Bronchial epithelial cell (primary cell): Measurements from ENCODE around the gene CACNG7. TPM values are rescaled to one million over a fixed set of nuclear protein-coding genes. Genes with fewer than 3 reads are reported as not detected.

Experiments used
- DNase-seq: peaks from one replicate; pipeline ENCODE4 v3.0.0-alpha.2; 2010; ENCODE audit warnings: low read depth
- FAIRE-seq: peaks from 2 replicates; lab custom pipeline; 2011; peaks lifted over from hg19 to GRCh38; lab: Jason Lieb, UNC
- H3K27me3 ChIP-seq: 2 replicates; pipeline ENCODE4 v1.5.1; 2011; ENCODE audit warnings: low read length; ENCODE audit not compliant: control insufficient read depth, insufficient read depth
- H3K36me3 ChIP-seq: 2 replicates; pipeline ENCODE4 v1.5.1; 2011; ENCODE audit warnings: low read length; ENCODE audit not compliant: control insufficient read depth, insufficient read depth
- H3K4me3 ChIP-seq: 2 replicates; pipeline ENCODE4 v1.5.1; 2011; ENCODE audit warnings: mild to moderate bottlenecking, low read depth, low read length, control low read depth
- total RNA-seq: library from RNA; depleted of rRNA; stranded (reverse); fragments of >200 nt; gene quantifications from 2 replicates; pipeline ENCODE4 v1.2.1, GENCODE V29; 2014
- TF ChIP-seq, protein P1 (sequence below): IDR thresholded peaks from 2 replicates; pipeline ENCODE4 v1.5.1; 2011; ENCODE audit warnings: mild to moderate bottlenecking, moderate library complexity, low read length, control low read depth, inconsistent platforms; ENCODE audit not compliant: insufficient read depth, severe bottlenecking

CACNG7 gene
- total RNA-seq, 1 donor from 2014 or later, result not detected

DNA sequence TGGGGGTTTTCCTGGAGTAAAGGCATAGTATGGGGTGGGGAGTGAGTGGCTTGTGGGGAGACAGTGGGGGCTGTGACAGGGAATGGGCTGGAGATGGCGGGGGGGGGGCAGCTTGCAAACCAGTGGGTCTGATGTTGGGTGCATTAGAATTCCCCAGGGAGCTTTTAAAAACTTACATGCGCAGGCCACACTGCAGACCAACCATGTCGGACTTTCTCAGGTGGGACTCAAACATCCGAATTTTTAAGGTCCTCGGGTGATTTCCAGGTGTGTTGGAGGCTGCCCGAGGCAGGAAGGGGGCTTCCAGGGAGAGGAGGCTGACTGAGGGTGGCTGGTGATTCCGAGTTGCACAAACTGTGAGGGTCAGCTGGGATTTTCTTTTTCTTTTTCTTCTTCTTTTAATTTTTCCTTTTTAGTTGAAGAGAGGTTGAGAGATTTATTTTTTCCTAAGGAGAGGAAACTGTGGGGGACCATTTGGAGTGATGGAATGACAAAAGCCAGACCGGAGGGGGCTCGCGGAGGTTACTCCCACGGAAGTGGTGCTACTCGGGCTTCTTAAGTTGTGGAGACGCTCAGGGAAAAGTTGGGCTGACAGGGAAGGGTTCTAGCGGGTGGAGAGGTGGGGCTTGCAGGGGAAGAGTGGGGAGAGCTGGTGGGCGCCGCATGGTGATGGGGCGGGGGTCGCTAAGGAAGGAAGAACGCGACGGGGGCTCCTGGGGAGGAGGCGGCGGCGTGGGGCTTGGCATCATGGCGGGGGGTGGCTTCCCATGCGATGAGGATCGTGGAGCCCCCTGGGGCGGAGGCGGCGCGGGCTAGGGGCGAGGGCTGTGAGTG, 52.7 kb downstream of the CACNG7 start:
- TF ChIP-seq, protein P1, sequence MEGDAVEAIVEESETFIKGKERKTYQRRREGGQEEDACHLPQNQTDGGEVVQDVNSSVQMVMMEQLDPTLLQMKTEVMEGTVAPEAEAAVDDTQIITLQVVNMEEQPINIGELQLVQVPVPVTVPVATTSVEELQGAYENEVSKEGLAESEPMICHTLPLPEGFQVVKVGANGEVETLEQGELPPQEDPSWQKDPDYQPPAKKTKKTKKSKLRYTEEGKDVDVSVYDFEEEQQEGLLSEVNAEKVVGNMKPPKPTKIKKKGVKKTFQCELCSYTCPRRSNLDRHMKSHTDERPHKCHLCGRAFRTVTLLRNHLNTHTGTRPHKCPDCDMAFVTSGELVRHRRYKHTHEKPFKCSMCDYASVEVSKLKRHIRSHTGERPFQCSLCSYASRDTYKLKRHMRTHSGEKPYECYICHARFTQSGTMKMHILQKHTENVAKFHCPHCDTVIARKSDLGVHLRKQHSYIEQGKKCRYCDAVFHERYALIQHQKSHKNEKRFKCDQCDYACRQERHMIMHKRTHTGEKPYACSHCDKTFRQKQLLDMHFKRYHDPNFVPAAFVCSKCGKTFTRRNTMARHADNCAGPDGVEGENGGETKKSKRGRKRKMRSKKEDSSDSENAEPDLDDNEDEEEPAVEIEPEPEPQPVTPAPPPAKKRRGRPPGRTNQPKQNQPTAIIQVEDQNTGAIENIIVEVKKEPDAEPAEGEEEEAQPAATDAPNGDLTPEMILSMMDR, result no peak
- Histone ChIP-seq H3K36me3 (no peaks in the 10 kb centered on the region), H3K4me3 (no peak overlapping the region), H3K27me3 (peaks cover 12% of the 10 kb centered on the region)
- DNase-seq (no peak), FAIRE-seq (no peak)

DNA sequence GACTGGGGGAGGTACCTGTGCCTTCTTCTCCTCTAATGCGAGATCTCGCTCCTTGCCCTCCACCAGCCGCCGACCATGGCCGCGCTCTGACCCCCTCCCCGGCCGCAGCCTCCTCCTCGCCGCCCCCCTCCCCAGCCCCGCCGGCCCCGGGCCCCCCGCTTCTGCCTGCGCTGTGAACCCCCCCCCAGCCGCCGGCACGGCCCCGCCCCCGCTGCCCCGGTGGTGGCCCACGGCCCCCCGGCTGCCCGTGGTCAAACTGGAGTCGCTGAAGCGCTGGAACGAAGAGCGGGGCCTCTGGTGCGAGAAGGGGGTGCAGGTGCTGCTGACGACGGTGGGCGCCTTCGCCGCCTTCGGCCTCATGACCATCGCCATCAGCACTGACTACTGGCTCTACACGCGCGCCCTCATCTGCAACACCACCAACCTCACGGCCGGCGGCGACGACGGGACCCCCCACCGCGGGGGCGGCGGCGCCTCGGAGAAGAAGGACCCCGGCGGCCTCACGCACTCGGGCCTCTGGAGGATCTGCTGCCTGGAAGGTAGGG, 53.9 kb downstream of the CACNG7 start, which contains the start of gene CACNG8:
CACNG8 (plus strand) TSS at position 51 of the 545 bp plus-strand sequence.
- no peak for DNase-seq
- Histone ChIP-seq H3K4me3 (no peak within 1 kb of the TSS), H3K36me3 (no peaks in the 10 kb centered on the region), H3K27me3 (peaks cover 7% of the 10 kb centered on the region)
- FAIRE-seq, result no peak
- TF ChIP-seq, protein P1, result no peak

DNA sequence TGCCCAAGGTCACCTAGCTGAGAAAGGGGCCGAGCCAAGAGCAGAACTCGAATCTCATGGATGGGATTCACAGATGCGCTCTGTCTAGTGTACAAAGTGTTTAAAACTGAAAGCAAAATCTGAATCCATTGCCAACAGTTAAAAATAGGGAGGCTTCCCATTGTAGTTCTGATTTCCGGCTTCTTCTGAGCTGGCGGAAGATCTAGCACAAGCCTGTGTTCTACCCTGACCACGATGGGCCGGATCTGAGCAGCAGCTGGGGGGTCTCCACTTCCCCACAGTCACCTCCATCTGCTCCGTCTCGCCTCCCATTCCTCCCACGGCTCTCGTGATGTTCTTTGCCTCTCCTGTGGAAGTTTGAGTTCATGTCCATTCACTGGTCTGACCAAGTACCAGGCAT, 56.0 kb downstream of the CACNG7 start:
- TF ChIP-seq, protein P1, result no peak
- DNase-seq, result no peak
- Histone ChIP-seq H3K4me3 (no peak overlapping the region), H3K36me3 (no peaks in the 10 kb centered on the region), H3K27me3 (peaks cover 3% of the 10 kb centered on the region)
- FAIRE-seq, result no peak

DNA sequence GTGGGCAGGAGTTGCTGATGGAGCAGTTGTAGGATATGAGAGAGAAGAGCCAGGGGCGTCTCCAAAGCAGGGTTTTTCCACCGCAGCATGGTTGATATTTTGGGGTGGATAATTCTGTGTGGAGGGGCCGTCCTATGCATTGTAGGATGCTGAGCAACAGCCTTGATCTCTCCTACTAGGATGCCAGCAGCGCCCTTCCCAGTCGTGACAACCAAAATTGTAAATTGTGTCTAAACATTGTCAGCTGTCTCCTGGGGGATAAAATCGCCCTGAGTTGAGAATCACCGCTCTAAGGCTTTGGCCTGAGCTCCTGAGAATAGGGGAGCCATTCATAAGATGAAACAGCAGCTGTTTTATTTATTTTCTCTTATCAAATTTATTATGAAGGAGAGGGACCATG, 57.9 kb downstream of the CACNG7 start:
- DNase-seq, result no peak
- TF ChIP-seq, protein P1, result no peak
- no peak overlapping the region for H3K4me3 ChIP-seq
- no peak for FAIRE-seq
- H3K36me3 ChIP-seq, result no peaks in the 10 kb centered on the region
- H3K27me3 ChIP-seq, result no peaks in the 10 kb centered on the region

DNA sequence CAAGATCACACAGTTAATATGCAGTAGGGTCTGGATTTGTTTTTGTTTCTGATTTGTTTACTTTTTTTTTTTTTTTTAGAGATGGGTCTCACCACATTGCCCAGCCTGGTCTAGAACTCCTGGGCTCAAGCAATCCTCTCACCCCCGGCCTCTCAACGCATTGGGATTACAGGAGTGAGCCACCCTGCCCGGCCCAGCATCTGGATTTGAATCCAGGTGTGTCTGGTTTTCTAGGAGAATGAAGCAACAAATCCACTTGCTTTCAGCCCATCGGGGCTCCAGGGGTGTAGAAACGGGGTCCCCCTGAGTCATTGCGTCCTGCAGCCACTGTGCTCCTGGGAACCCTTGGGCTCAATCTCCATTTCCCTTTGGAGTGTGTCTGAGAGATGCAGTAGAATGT, 60.3 kb downstream of the CACNG7 start:
- no peaks in the 10 kb centered on the region for H3K36me3 ChIP-seq
- TF ChIP-seq, protein P1, result no peak
- no peak overlapping the region for H3K4me3 ChIP-seq
- FAIRE-seq (no peak), DNase-seq (no peak)
- no peaks in the 10 kb centered on the region for H3K27me3 ChIP-seq
